SH-SY5Y (cell line): ENCODE results near the gene DCD.

Experiments used
- GATA2 ChIP-seq: IDR thresholded peaks from 2 replicates; pipeline ENCODE4 v1.6.1; 2011; ENCODE audit warnings: mild to moderate bottlenecking, low read depth, low read length
- GATA3 ChIP-seq: IDR thresholded peaks from 2 replicates; pipeline ENCODE4 v1.6.1; 2011; ENCODE audit warnings: low read depth, mild to moderate bottlenecking, low read length, moderate library complexity

DCD gene

DNA sequence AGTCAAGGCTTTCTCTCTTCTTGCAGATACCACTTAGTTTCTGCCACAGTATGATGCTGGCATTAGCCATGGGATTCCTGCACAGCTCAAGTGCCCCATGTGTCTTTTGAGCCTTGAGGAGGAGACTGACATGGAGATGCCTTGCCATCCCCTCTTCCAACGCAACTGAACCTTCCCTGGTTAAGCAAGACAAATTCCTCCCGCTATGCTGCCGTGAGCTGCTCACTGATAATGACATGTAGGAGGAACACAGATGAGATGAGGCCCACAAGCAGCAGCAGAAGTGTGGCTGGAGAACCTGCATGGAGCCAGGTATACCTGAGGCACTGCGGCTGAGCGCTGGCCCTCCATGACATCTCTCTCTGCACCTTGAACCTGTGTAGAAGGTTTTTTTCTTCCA lies 44.3 kb downstream of the DCD start:
- TF ChIP-seq GATA3 = no peak
- no peak for TF ChIP-seq GATA2

DNA sequence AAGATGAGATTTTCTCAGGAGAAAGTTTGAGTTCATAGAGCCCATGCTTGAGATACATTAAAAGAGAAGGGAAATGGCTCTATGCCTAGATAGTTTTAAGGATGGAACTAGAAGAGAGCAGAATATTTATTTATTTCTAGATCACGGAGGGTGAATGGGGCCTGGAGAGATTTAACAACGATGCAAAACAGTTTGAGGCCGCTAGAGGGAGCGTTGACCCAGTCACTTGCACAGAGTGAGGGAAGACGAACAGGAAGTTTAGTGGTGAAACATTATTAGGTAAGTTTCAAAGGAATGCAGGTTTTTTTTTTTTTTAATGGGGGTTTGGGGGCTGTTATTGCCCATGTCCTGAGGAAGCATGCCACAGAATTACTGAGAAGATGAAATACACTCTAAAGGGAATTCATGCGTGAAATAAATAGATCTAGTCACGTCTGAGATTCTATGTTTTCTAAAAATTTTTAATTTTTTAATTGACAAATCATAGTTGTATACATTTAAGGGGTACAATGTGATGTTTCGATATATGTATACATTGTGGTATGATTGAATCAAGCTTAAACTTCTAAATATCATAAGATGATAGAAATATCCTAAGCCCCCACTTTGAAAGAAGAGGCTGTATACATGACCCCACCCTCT lies 44.9 kb downstream of the DCD start:
- TF ChIP-seq GATA2 (no peak), GATA3 (no peak)

DNA sequence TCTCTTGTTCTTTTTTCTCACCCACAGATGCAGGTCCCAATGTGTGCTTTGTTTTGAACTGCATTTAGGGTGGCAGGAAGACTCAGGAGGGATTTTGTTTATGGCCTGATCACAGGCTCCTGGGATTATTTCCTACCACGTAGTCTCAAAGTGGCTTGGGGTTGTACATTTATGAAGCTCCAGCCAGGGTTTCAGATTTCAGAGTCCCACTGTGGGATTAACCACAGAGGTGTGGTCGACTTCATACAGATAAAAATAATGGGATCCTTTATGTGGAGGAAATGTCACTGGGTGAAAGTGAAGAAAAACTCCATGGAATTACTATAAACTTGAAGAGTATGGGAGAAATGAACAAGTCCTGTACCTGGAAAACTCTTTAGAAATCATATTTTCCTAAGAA lies 45.5 kb downstream of the DCD start:
- TF ChIP-seq GATA3 = no peak
- TF ChIP-seq GATA2 = no peak

- TF ChIP-seq GATA3 = no peak
- TF ChIP-seq GATA2 = no peak
Observed at GRCh38 chr12:54601841-54602240, 46.3 kb downstream of the DCD start.

GRCh38 chr12:54598970-54599369 lies 49.2 kb downstream of the DCD start:
- no peak for TF ChIP-seq GATA3
- no peak for TF ChIP-seq GATA2

- TF ChIP-seq GATA2 (no peak), GATA3 (no peak)
Observed at GRCh38 chr12:54596526-54596946, 51.6 kb downstream of the DCD start.

DNA sequence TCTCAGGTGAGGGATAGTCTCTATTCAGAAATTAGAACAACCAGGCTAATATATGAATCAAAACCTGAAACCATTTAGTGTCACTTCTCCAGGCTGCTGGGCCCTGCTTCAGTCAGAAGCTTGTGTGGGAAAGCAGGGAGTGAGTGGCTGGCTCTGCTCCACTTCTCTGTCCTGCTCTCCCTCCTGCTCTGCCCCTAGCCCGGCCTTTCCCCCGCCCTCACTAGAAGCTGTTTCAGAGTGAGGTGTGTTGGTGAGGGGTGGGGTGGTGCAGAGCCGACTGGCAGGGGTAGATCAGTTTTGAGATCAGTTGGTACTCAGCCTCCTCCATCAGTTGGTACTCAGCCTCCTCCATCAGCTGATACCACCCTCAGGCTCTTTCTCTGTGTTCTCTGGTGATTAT lies 52.7 kb downstream of the DCD start:
- no peak for TF ChIP-seq GATA3
- TF ChIP-seq GATA2 = no peak
